Peyer's patch (tissue), 4 donors: ENCODE measurements around the gene NME8. TPM values are rescaled to one million over a fixed set of nuclear protein-coding genes. Genes with fewer than 3 reads are reported as not detected.
A peak's percentile ranks its signal among the peaks of the same experiment; 100 is the strongest.

Experiments used
- DNase-seq, 3 donors: peaks; one replicate each; pipeline ENCODE4 v3.0.0-alpha.2; 2017 to 2019
- H3K27ac ChIP-seq, 4 donors: fragments of 200-600 bp; sonication (generic); one replicate each; pipeline ENCODE4 v1.5.1; 2016 to 2019
- H3K27me3 ChIP-seq, 2 donors: fragments of 200-600 bp; sonication (generic); one replicate each; pipeline ENCODE4 v1.5.1; 2019
- H3K36me3 ChIP-seq, 3 donors: fragments of 200-600 bp; sonication (generic); one replicate each; pipeline ENCODE4 v1.5.1; 2016 to 2019
- H3K4me1 ChIP-seq, 4 donors: fragments of 200-600 bp; sonication (generic); one replicate each; pipeline ENCODE4 v1.5.1; 2016 to 2019
- H3K4me3 ChIP-seq, 4 donors: fragments of 200-600 bp; sonication (generic); 1 replicate in 3 of 4; 2 replicates in 1 of 4; pipeline ENCODE4 v1.5.1; 2016 to 2019; ENCODE audit warnings: mild to moderate bottlenecking in 1 of 4
- H3K9me3 ChIP-seq, 4 donors: fragments of 200-600 bp; sonication (generic); one replicate each; pipeline ENCODE4 v1.5.1; 2016 to 2019; ENCODE audit warnings: mild to moderate bottlenecking in 1 of 4
- CTCF ChIP-seq, 6 experiments: fragments of 450-650 bp in 4 of 6; fragments of 200-600 bp in 2 of 6; sonication (generic) in 1 of 6; IDR thresholded peaks; one replicate each; pipeline ENCODE4 v1.5.1; 2017 to 2019; ENCODE audit warnings: antibody characterized with exemption in 6 of 6, mild to moderate bottlenecking in 3 of 6, moderate library complexity in 1 of 6
- POLR2A ChIP-seq, 2 donors: fragments of 450-650 bp; IDR thresholded peaks; one replicate each; pipeline ENCODE4 v1.5.1; 2017; ENCODE audit warnings: antibody characterized with exemption in 2 of 2, mild to moderate bottlenecking in 2 of 2, moderate library complexity in 2 of 2
- total RNA-seq, 4 donors: library from RNA; depleted of rRNA; stranded (reverse); fragments of >200 nt; gene quantifications; one replicate each; pipeline ENCODE4 v1.1.0, GENCODE V29; 2016

The NME8 gene
- total RNA-seq, 4 donors from 2014 or later = 1.7 TPM; not detected in 3

DNA sequence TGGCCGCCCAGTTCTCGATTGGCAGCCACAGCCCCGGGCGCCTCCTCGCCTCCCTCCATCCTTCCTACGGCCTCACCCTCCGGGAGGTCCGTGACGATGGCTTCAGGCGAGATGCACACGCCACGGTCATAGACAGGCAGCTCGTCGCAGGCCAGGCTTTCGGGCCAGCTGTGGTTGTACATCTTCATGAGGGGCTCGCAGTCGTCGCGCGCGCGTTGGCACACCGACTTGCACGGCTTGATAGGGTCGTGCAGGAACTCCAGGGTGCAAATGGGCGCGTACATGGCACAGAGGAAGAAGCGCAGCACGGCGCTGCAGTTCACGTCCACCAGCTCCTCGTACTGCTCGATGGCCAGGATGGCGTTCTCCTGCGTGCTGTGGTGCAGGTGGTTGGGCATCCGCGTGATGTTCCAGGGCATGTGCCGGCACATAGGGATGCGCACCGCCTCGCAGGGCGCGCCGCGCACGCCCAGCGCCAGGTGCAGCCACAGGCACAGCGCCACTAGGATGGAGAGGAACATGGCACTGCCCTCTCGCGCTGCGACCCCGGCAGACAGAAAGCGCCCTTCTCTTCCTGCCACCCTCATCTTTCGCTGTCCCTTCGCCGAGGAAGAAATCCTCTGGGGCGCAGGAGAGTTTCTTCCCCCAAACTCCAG lies 67.7 kb downstream of the NME8 start:
- TF ChIP-seq POLR2A (IDR thresholded peaks at IDR 0.05) (no peak), CTCF (IDR thresholded peaks at IDR 0.05) (no peak)
- peak overlapping the region; percentile 29 to 57 (median 40) for H3K4me3 ChIP-seq
- peaks cover 0 to 22% (median 0%) of the 10 kb centered on the region in 4 donors for H3K4me1 ChIP-seq
- H3K36me3 ChIP-seq = no peaks in the 10 kb centered on the region
- H3K27ac ChIP-seq = peak overlapping the region in 2 of 4 donors; percentile 6 to 52
- no peaks in the 10 kb centered on the region for H3K9me3 ChIP-seq
- DNase-seq = peak in 1 of 3 donors; percentile 55
- no peaks in the 10 kb centered on the region for H3K27me3 ChIP-seq

- peak in 2 of 3 donors; percentile 50 to 69 for DNase-seq
- Histone ChIP-seq H3K4me3 (peak within 1 kb of the TSS; percentile 29 to 57 (median 40)), H3K27ac (peak within 1 kb of the TSS in 2 of 4 donors; percentile 7 to 52), H3K4me1 (peaks cover 0 to 22% (median 0%) of the 10 kb centered on the region in 4 donors), H3K27me3 (no peaks in the 10 kb centered on the region), H3K9me3 (no peaks in the 10 kb centered on the region), H3K36me3 (no peaks in the 10 kb centered on the region)
- no peak for TF ChIP-seq POLR2A (IDR thresholded peaks at IDR 0.05)
- TF ChIP-seq CTCF (IDR thresholded peaks at IDR 0.05) = peak in 5 of 6 experiments; percentile 23 to 77 (median 72)
Measured at GRCh38 chr7:37916673-37917660, 68.6 kb downstream of the NME8 start, which contains the start of gene SFRP4. TSS of gene SFRP4 (minus strand) at chr7:37916817. CDS start at chr7:37916537, 280 bp downstream.

GRCh38 chr7:37918526-37918925 lies 70.1 kb downstream of the NME8 start:
- Histone ChIP-seq H3K9me3 (no peaks in the 10 kb centered on the region), H3K27me3 (no peaks in the 10 kb centered on the region), H3K27ac (no peak overlapping the region), H3K4me1 (peaks cover 0 to 22% (median 0%) of the 10 kb centered on the region in 4 donors), H3K36me3 (no peaks in the 10 kb centered on the region), H3K4me3 (no peak overlapping the region)
- TF ChIP-seq POLR2A (IDR thresholded peaks at IDR 0.05) (no peak), CTCF (IDR thresholded peaks at IDR 0.05) (peak in 2 of 6 experiments; percentile 4 to 5)
- no peak for DNase-seq

- H3K27me3 ChIP-seq = no peaks in the 10 kb centered on the region
- peak in 4 of 6 experiments; percentile 14 to 69 (median 64) for TF ChIP-seq CTCF (IDR thresholded peaks at IDR 0.05)
- TF ChIP-seq POLR2A (IDR thresholded peaks at IDR 0.05) = peak; percentile 53 to 67
Measured at GRCh38 chr7:37920305-37920848, 72.0 kb downstream of the NME8 start, which contains the start of gene EPDR1. TSS of gene EPDR1 (plus strand) at chr7:37920640. CDS start at chr7:37920940, 300 bp downstream.

More at GRCh38 chr7:37920305-37920848, 72.0 kb downstream of the NME8 start, which contains the start of gene EPDR1:
- no peaks in the 10 kb centered on the region for H3K9me3 ChIP-seq
- H3K4me1 ChIP-seq = peaks cover 0 to 22% (median 0%) of the 10 kb centered on the region in 4 donors
- H3K4me3 ChIP-seq = peak within 1 kb of the TSS; percentile 46 to 66 (median 58)
- H3K27ac ChIP-seq = peak within 1 kb of the TSS; percentile 31 to 95 (median 83)
- no peaks in the 10 kb centered on the region for H3K36me3 ChIP-seq
- DNase-seq = peak in 2 of 3 donors; percentile 70 to 83
